Measurements from ENCODE around the gene MAB21L4.

Gene MAB21L4

GRCh38 chr2:240888130-240888889, 7.6 kb downstream of the MAB21L4 start:
- no peaks in the 10 kb centered on the region for H3K9me3 Mint-ChIP-seq
- H3K36me3 Mint-ChIP-seq (ENCODE audit: low read depth), result no peaks in the 10 kb centered on the region
- H3K4me3 Mint-ChIP-seq, result no peak overlapping the region
- no peak overlapping the region for H3K27ac Mint-ChIP-seq
- H3K4me1 Mint-ChIP-seq (ENCODE audit: low read depth), result no peaks in the 10 kb centered on the region
- H3K27me3 Mint-ChIP-seq (ENCODE audit: low read depth), result peaks cover 1% of the 10 kb centered on the region
- DNase-seq (ENCODE audit: low spot score), result no peak

DNA sequence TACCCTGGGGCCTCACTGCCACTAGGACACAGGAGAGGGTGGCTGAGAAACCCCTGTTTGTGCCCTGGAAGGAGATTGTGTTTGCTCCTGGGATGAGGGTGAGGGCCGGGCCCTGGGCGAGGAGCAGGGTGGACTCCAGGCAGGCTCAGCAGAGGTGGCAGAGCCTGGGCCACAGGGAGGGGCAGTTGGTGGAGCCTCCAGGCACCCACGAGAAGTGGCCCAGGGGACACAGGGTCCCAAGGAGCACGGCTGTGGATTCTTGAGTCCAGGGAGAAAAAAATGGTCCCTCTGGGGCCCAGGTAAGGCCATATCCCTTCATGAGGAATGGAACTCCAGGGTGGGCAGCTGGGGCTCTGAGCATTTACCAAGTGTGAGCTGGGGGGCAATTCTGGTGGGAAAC, 8.3 kb downstream of the MAB21L4 start:
- H3K36me3 Mint-ChIP-seq (ENCODE audit: low read depth), result no peaks in the 10 kb centered on the region
- H3K4me1 Mint-ChIP-seq (ENCODE audit: low read depth), result no peaks in the 10 kb centered on the region
- H3K27ac Mint-ChIP-seq, result no peak overlapping the region
- no peaks in the 10 kb centered on the region for H3K9me3 Mint-ChIP-seq
- peaks cover 2% of the 10 kb centered on the region for H3K27me3 Mint-ChIP-seq (ENCODE audit: low read depth)
- DNase-seq (ENCODE audit: low spot score), result no peak
- H3K4me3 Mint-ChIP-seq, result no peak overlapping the region

GRCh38 chr2:240886678-240887609, 9.0 kb downstream of the MAB21L4 start:
- Mint-ChIP-seq H3K4me3 (no peak overlapping the region), H3K4me1 (ENCODE audit: low read depth) (no peaks in the 10 kb centered on the region), H3K36me3 (ENCODE audit: low read depth) (no peaks in the 10 kb centered on the region), H3K27me3 (ENCODE audit: low read depth) (peaks cover 3% of the 10 kb centered on the region), H3K27ac (no peak overlapping the region), H3K9me3 (no peaks in the 10 kb centered on the region)
- DNase-seq (ENCODE audit: low spot score), result no peak

DNA sequence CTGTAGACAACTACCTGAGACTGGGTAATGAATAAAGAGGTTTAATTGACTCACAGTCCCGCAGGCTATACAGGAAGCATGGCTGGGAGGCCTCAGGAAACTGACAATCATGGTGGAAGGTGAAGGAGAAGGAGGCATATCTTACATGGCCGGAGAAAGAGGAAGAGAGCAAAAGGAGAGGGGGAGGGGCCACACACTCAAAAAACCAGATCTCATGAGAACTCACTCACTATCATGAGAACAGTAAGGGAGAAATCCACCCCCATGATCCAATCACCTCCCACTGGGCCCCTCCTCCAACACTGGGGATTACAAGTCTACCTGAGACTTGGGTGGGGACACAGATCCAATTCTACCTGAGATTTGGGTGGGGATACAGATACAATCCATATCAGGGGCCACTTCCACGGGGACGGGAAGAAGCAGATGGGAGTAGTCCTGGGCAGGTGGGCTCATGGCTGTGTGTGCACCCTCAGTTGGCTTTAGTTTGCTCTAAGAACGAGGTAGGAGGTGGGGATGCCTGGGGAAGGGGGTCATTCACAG, 9.9 kb downstream of the MAB21L4 start:
- no peak overlapping the region for H3K4me3 Mint-ChIP-seq
- no peak for DNase-seq (ENCODE audit: low spot score)
- no peaks in the 10 kb centered on the region for H3K9me3 Mint-ChIP-seq
- peaks cover 5% of the 10 kb centered on the region for H3K27me3 Mint-ChIP-seq (ENCODE audit: low read depth)
- no peaks in the 10 kb centered on the region for H3K36me3 Mint-ChIP-seq (ENCODE audit: low read depth)
- H3K27ac Mint-ChIP-seq, result no peak overlapping the region
- H3K4me1 Mint-ChIP-seq (ENCODE audit: low read depth), result no peaks in the 10 kb centered on the region

DNA sequence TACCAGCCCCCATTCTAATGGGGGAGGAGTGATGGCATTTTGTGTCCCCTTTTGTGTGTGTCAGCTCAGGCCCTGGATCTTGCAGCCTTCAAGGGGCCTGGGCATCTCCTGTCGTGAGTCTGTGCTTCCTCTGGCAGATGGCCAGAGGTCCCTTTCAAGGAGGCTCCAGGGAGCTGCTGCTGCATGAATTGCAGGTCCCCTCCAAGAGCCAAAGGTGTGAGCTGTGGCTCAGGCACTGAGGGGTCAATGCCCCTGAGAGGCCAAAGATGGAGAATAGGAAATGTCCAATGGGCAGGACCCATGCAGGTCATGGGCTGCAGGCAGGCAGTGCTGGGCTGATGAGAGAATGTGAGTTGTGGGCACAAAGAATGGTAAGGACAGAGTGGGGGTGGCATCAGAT, 10.4 kb downstream of the MAB21L4 start:
- Mint-ChIP-seq H3K4me1 (ENCODE audit: low read depth) (no peaks in the 10 kb centered on the region), H3K9me3 (no peaks in the 10 kb centered on the region), H3K4me3 (no peak overlapping the region), H3K27me3 (ENCODE audit: low read depth) (peaks cover 5% of the 10 kb centered on the region), H3K36me3 (ENCODE audit: low read depth) (no peaks in the 10 kb centered on the region), H3K27ac (no peak overlapping the region)
- DNase-seq (ENCODE audit: low spot score), result no peak

- H3K27me3 Mint-ChIP-seq (ENCODE audit: low read depth), result peaks cover 5% of the 10 kb centered on the region
- no peak overlapping the region for H3K27ac Mint-ChIP-seq
- H3K4me1 Mint-ChIP-seq (ENCODE audit: low read depth), result no peaks in the 10 kb centered on the region
- H3K36me3 Mint-ChIP-seq (ENCODE audit: low read depth), result no peaks in the 10 kb centered on the region
- no peak overlapping the region for H3K4me3 Mint-ChIP-seq
- no peaks in the 10 kb centered on the region for H3K9me3 Mint-ChIP-seq
- no peak for DNase-seq (ENCODE audit: low spot score)
Measured at GRCh38 chr2:240884745-240885144, 11.2 kb downstream of the MAB21L4 start.

- peaks cover 5% of the 10 kb centered on the region for H3K27me3 Mint-ChIP-seq (ENCODE audit: low read depth)
- H3K4me1 Mint-ChIP-seq (ENCODE audit: low read depth), result no peaks in the 10 kb centered on the region
- no peak for DNase-seq (ENCODE audit: low spot score)
- no peaks in the 10 kb centered on the region for H3K36me3 Mint-ChIP-seq (ENCODE audit: low read depth)
- no peak overlapping the region for H3K27ac Mint-ChIP-seq
- no peak overlapping the region for H3K4me3 Mint-ChIP-seq
- H3K9me3 Mint-ChIP-seq, result no peaks in the 10 kb centered on the region
Measured at GRCh38 chr2:240884221-240884620, 11.7 kb downstream of the MAB21L4 start.

GRCh38 chr2:240881913-240882312, 14.0 kb downstream of the MAB21L4 start:
- Mint-ChIP-seq H3K36me3 (ENCODE audit: low read depth) (no peaks in the 10 kb centered on the region), H3K4me1 (ENCODE audit: low read depth) (no peaks in the 10 kb centered on the region), H3K27ac (no peak overlapping the region), H3K9me3 (no peaks in the 10 kb centered on the region), H3K27me3 (ENCODE audit: low read depth) (peaks cover 5% of the 10 kb centered on the region), H3K4me3 (no peak overlapping the region)
- DNase-seq (ENCODE audit: low spot score), result no peak

GRCh38 chr2:240879105-240879504, 16.9 kb downstream of the MAB21L4 start:
- H3K4me3 Mint-ChIP-seq, result no peak overlapping the region
- no peaks in the 10 kb centered on the region for H3K9me3 Mint-ChIP-seq
- H3K27me3 Mint-ChIP-seq (ENCODE audit: low read depth), result peaks cover 5% of the 10 kb centered on the region
- no peaks in the 10 kb centered on the region for H3K4me1 Mint-ChIP-seq (ENCODE audit: low read depth)
- no peaks in the 10 kb centered on the region for H3K36me3 Mint-ChIP-seq (ENCODE audit: low read depth)
- no peak for DNase-seq (ENCODE audit: low spot score)
- no peak overlapping the region for H3K27ac Mint-ChIP-seq

DNA sequence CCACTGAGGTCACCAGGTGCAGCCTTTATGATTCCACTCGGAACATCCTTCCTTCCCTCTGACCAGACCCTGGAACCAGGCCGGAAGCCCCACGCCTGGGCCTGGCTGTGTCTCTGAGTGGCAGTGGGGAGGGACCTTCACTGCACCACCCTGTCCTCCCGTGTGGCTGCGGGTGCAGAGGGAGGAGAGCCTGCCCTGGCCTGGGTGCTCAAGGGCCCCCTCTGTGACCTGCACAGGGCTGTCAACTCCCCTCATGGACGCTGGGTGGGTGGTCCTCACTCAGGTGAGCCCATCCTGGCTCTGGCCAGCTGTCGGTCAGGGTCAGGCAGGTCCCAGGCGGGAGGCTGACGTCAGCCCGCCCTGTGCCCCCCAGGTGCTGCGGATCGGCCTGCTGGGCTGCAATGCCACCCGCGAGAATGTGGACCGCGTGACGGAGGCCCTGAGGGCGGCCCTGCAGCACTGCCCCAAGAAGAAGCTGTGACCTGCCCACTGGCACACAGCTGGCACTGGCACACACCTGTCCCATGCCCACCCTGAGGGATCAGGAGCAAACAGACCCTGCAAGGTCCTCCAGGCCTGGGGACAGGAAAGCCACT, 17.5 kb downstream of the MAB21L4 start:
- H3K4me3 Mint-ChIP-seq, result no peak overlapping the region
- no peak for DNase-seq (ENCODE audit: low spot score)
- H3K36me3 Mint-ChIP-seq (ENCODE audit: low read depth), result no peaks in the 10 kb centered on the region
- H3K9me3 Mint-ChIP-seq, result no peaks in the 10 kb centered on the region
- no peak overlapping the region for H3K27ac Mint-ChIP-seq
- H3K27me3 Mint-ChIP-seq (ENCODE audit: low read depth), result peaks cover 5% of the 10 kb centered on the region
- H3K4me1 Mint-ChIP-seq (ENCODE audit: low read depth), result no peaks in the 10 kb centered on the region

DNA sequence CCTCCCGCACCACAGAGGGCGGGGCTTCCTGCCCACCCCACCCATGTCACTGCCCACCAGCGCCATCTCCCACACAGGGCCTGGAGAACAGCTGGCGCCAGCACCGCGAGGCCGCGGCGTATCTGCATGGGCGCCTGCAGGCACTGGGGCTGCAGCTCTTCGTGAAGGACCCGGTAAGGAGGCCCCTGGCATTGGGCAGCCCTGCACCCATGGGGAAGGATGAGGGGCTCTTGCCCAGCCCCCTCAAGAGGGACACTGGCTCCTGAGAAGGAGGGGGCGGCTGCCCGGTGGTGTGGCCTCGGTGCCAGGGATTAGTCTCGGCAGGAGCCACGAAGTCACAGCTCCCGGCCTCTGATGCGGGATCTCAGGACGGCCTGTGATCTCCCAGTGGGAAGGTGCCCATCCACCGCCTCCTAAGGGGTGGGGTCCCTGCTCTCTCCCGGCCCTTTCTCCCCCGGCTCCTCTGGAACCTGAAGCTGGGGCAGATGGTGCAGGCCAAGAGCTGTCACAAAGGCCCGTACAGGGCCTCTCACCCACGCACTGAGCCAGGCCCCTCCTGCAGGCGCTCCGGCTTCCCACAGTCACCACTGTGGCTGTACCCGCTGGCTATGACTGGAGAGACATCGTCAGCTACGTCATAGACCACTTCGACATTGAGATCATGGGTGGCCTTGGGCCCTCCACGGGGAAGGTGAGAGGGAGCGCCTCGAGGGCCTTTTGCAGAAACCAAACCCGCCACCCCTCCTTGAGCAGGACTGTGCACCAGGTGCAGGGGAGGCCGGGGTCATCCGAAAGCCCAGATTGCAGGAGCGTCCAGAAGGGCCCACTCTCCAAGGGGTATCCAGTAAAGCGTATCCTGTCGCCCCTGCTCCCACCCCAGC, 18.3 kb downstream of the MAB21L4 start:
- Mint-ChIP-seq H3K4me1 (ENCODE audit: low read depth) (no peaks in the 10 kb centered on the region), H3K36me3 (ENCODE audit: low read depth) (no peaks in the 10 kb centered on the region), H3K4me3 (no peak overlapping the region), H3K27ac (no peak overlapping the region), H3K9me3 (no peaks in the 10 kb centered on the region), H3K27me3 (ENCODE audit: low read depth) (peaks cover 2% of the 10 kb centered on the region)
- no peak for DNase-seq (ENCODE audit: low spot score)

DNA sequence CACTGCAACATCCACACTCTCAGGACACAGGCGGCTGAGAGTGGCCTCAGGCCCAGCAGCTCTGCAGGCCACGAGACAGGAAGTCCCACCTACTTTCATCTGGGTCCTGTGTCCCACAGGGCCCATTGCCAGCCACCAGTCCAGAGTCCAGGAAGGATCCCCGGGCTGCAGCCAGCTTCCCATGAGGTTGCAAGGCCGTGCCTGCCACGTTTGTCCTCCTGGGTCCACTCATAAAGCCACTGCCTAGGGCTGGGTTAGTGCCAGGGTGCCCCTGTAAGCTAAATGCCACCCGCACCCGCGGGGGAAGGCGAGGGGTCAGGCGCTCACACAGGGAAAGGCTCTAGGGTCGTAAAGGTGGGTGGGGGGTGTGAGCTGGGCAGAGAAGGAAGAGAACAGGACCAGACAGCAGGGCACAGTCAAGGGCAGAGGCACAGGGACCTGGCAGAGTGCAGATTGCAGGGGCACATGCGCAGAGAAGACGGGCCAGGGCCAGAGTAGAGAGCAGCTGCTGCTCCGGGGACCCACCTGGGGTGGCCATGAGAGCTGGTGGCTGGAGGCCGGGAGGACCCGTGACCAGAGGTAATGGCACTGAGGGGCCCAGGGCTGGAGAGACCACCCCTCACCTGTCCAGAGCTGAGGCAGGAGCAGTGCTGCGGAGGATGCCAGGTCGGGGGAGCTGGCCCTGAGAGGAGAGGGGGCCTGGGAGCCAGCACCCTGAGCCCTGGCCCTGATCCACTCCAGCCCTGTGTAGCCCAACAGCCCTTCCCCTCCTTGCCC, 19.3 kb downstream of the MAB21L4 start:
- no peaks in the 10 kb centered on the region for H3K27me3 Mint-ChIP-seq (ENCODE audit: low read depth)
- no peak for DNase-seq (ENCODE audit: low spot score)
- no peak overlapping the region for H3K27ac Mint-ChIP-seq
- no peaks in the 10 kb centered on the region for H3K4me1 Mint-ChIP-seq (ENCODE audit: low read depth)
- no peak overlapping the region for H3K4me3 Mint-ChIP-seq
- no peaks in the 10 kb centered on the region for H3K36me3 Mint-ChIP-seq (ENCODE audit: low read depth)
- H3K9me3 Mint-ChIP-seq, result no peaks in the 10 kb centered on the region

DNA sequence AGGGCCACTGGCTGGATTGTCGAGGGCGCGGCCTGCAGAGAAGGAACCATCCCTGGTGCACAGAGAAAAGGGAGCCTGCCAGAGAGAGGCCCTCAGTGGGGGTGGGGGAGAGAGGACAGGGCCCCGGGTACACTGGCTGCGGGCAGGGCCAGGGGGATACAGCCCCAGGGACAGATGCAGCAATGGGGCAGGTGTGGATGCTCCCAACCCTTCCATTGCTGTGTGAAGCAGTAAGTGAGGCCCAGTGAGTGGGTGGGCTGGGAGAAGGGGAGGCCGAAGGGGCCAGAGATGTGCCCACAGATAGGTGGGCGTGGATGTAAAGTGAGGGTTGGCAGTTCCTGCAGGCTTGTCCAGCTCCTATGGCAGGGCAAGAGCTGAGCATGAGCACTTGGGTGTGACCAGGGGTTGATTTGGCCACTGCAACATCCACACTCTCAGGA, 19.9 kb downstream of the MAB21L4 start:
- no peak overlapping the region for H3K27ac Mint-ChIP-seq
- no peaks in the 10 kb centered on the region for H3K4me1 Mint-ChIP-seq (ENCODE audit: low read depth)
- no peak overlapping the region for H3K4me3 Mint-ChIP-seq
- no peaks in the 10 kb centered on the region for H3K27me3 Mint-ChIP-seq (ENCODE audit: low read depth)
- no peaks in the 10 kb centered on the region for H3K9me3 Mint-ChIP-seq
- DNase-seq (ENCODE audit: low spot score), result no peak
- H3K36me3 Mint-ChIP-seq (ENCODE audit: low read depth), result no peaks in the 10 kb centered on the region
